GM21717 (cell line): ENCODE measurements around the gene FSTL3.
"Not testable (repeated sequence)": the region's sequence is repeated elsewhere in the genome, so short reads cannot be mapped to it uniquely, and the experiment has no call there.

Experiments
- ATAC-seq: cut with Tn5 transposase; IDR thresholded peaks from one replicate; pipeline ENCODE4 v1.9.1; 2021; ENCODE audit warnings: mild to moderate bottlenecking, moderate library complexity; ENCODE audit not compliant: unreplicated experiment

FSTL3 gene

GRCh38 chr19:660793-661426 lies 15.3 kb upstream of the FSTL3 start:
- no peak for ATAC-seq

- no peak for ATAC-seq
These were observed 14.6 kb upstream of the FSTL3 start for GRCh38 chr19:661427-662196.

GRCh38 chr19:662207-662961 lies 13.8 kb upstream of the FSTL3 start:
- ATAC-seq = no peak

- peak; percentile 36 for ATAC-seq
These were observed 13.1 kb upstream of the FSTL3 start, which contains the start of gene RNF126 for GRCh38 chr19:662962-663681. RNF126 (minus strand) TSS chr19:663214; CDS start chr19:663121, 93 bp downstream.

GRCh38 chr19:663682-664117 lies 12.5 kb upstream of the FSTL3 start:
- ATAC-seq = no peak

GRCh38 chr19:664913-665443 lies 11.2 kb upstream of the FSTL3 start:
- ATAC-seq = no peak

GRCh38 chr19:666985-667573 lies 9.1 kb upstream of the FSTL3 start:
- not testable (repeated sequence) for ATAC-seq

- ATAC-seq = not testable (repeated sequence)
These were observed 7.3 kb upstream of the FSTL3 start for GRCh38 chr19:668675-669434.

- no peak for ATAC-seq
These were observed 5.5 kb upstream of the FSTL3 start for GRCh38 chr19:670609-671075.

- ATAC-seq = no peak
These were observed 1.7 kb upstream of the FSTL3 start for GRCh38 chr19:674282-675151.

- no peak for ATAC-seq
These were observed 219 bp upstream of the FSTL3 start for GRCh38 chr19:676007-676338.

GRCh38 chr19:677201-677600 lies 1.0 kb downstream of the FSTL3 start:
- ATAC-seq = no peak

GRCh38 chr19:677601-678436 lies 1.6 kb downstream of the FSTL3 start:
- ATAC-seq = no peak

GRCh38 chr19:678791-679388 lies 2.7 kb downstream of the FSTL3 start:
- ATAC-seq = no peak

GRCh38 chr19:679418-680286 lies 3.5 kb downstream of the FSTL3 start:
- ATAC-seq = peak; percentile 7

GRCh38 chr19:680287-681028 lies 4.3 kb downstream of the FSTL3 start:
- ATAC-seq = peak; percentile 56
